Measurements from ENCODE around the gene KPNA6.
"Not testable (repeated sequence)": the region's sequence is repeated elsewhere in the genome, so short reads cannot be mapped to it uniquely, and the experiment has no call there.

KPNA6 gene

GRCh38 chr1:32137111-32137510, 29.3 kb downstream of the KPNA6 start:
- no peak overlapping the region for H2AFZ ChIP-seq (ENCODE audit: low read depth, low read length, severe bottlenecking)
- no peak overlapping the region for H3K4me2 ChIP-seq (ENCODE audit: low read depth, low read length, poor library complexity, severe bottlenecking)
- H3K4me3 ChIP-seq (ENCODE audit: insufficient read depth, low read length, poor library complexity, severe bottlenecking): no peak overlapping the region
- H3K27me3 ChIP-seq (ENCODE audit: low read length): no peaks in the 10 kb centered on the region
- no peaks in the 10 kb centered on the region for H3K9me2 ChIP-seq (replicated peaks; ENCODE audit: insufficient read depth, low read length)
- H3K79me2 ChIP-seq (ENCODE audit: insufficient read depth, low read length): peaks cover 79% of the 10 kb centered on the region
- no peak for TF ChIP-seq CTCF (IDR thresholded peaks at IDR 0.05; ENCODE audit: insufficient read depth, low read length, poor library complexity, severe bottlenecking)
- no peak for TF ChIP-seq EZH2phosphoT487 (conservative IDR thresholded peaks at IDR 0.05; ENCODE audit: low read length)
- no peak overlapping the region for H3K9ac ChIP-seq (ENCODE audit: low read length)
- H3F3A ChIP-seq (ENCODE audit: insufficient read depth): 0 out of 2 replicates have a peak, but pooled peaks cover 4% of the 10 kb centered on the region
- no peaks in the 10 kb centered on the region for H3K9me3 ChIP-seq (ENCODE audit: insufficient read depth, low read length)
- H3K36me3 ChIP-seq (ENCODE audit: low read length): no peaks in the 10 kb centered on the region
- no peak overlapping the region for H3K27ac ChIP-seq (ENCODE audit: low read depth, low read length)
- no peaks in the 10 kb centered on the region for H4K20me1 ChIP-seq (ENCODE audit: low read depth, low read length)

GRCh38 chr1:32138965-32139364, 31.1 kb downstream of the KPNA6 start:
- Histone ChIP-seq H3K4me2 (ENCODE audit: low read depth, low read length, poor library complexity, severe bottlenecking) (no peak overlapping the region), H3F3A (ENCODE audit: insufficient read depth) (0 out of 2 replicates have a peak, but pooled peaks cover 4% of the 10 kb centered on the region), H3K9ac (ENCODE audit: low read length) (no peak overlapping the region), H2AFZ (ENCODE audit: low read depth, low read length, severe bottlenecking) (no peak overlapping the region), H3K9me3 (ENCODE audit: insufficient read depth, low read length) (no peaks in the 10 kb centered on the region), H3K79me2 (ENCODE audit: insufficient read depth, low read length) (peaks cover 83% of the 10 kb centered on the region), H4K20me1 (ENCODE audit: low read depth, low read length) (0 out of 2 replicates have a peak, but pooled peaks cover 5% of the 10 kb centered on the region), H3K27ac (ENCODE audit: low read depth, low read length) (no peak overlapping the region), H3K9me2 (replicated peaks; ENCODE audit: insufficient read depth, low read length) (no peaks in the 10 kb centered on the region), H3K36me3 (ENCODE audit: low read length) (no peaks in the 10 kb centered on the region), H3K27me3 (ENCODE audit: low read length) (no peaks in the 10 kb centered on the region), H3K4me3 (ENCODE audit: insufficient read depth, low read length, poor library complexity, severe bottlenecking) (no peak overlapping the region)
- no peak for TF ChIP-seq CTCF (IDR thresholded peaks at IDR 0.05; ENCODE audit: insufficient read depth, low read length, poor library complexity, severe bottlenecking)
- no peak for TF ChIP-seq EZH2phosphoT487 (conservative IDR thresholded peaks at IDR 0.05; ENCODE audit: low read length)

DNA sequence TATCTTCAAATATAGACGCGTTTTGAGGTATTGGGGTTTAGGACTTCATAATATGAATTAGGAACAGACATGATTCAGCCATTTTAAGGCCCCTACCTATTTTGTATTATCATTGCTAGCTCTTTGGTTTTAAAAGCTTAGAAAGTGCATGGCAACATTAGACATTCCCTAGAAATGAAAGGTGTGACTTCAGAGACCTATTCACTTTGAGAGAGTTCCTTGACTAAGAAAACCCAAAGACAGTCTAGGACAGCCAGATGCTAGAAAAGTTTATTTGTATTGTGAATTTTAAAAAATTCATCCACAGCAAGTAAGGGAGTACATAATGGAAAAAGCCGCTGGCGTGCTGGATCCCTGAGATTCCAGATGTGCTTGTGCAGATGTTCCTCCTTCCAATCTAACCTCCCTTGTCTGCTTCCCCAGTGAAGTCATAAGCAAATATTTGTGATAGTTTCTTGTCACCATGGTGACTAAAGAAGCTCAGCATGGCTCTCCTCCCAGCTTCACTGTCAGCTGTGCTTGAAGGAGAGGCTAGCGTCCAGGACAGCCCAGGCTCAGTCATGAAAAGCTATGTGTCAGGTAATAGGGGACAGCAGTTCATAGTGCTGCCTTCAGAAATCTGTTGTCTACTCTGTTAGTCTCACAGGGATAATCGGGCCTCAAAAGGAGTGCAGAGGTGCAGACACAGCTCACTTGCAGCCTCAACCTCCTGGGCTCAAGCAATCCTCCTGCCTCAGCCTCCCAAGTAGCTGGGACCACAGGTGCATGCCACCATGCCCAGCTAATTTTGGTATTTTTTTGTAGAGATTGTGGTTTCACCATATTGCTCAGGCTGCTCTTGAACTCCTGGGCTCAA, 34.8 kb downstream of the KPNA6 start:
- Histone ChIP-seq H3K79me2 (ENCODE audit: insufficient read depth, low read length) (peaks cover 87% of the 10 kb centered on the region), H3K27me3 (ENCODE audit: low read length) (no peaks in the 10 kb centered on the region), H3K9me2 (replicated peaks; ENCODE audit: insufficient read depth, low read length) (no peaks in the 10 kb centered on the region), H4K20me1 (ENCODE audit: low read depth, low read length) (0 out of 2 replicates have a peak, but pooled peaks cover 5% of the 10 kb centered on the region), H3F3A (ENCODE audit: insufficient read depth) (peaks cover 4% of the 10 kb centered on the region; the same call in 1 of the 2 replicates), H3K4me2 (ENCODE audit: low read depth, low read length, poor library complexity, severe bottlenecking) (no peak overlapping the region), H3K9ac (ENCODE audit: low read length) (no peak overlapping the region), H2AFZ (ENCODE audit: low read depth, low read length, severe bottlenecking) (no peak overlapping the region), H3K9me3 (ENCODE audit: insufficient read depth, low read length) (no peaks in the 10 kb centered on the region), H3K36me3 (ENCODE audit: low read length) (no peaks in the 10 kb centered on the region), H3K27ac (ENCODE audit: low read depth, low read length) (no peak overlapping the region), H3K4me3 (ENCODE audit: insufficient read depth, low read length, poor library complexity, severe bottlenecking) (no peak overlapping the region)
- no peak for TF ChIP-seq EZH2phosphoT487 (conservative IDR thresholded peaks at IDR 0.05; ENCODE audit: low read length)
- TF ChIP-seq CTCF (IDR thresholded peaks at IDR 0.05; ENCODE audit: insufficient read depth, low read length, poor library complexity, severe bottlenecking): no peak

- H3K79me2 ChIP-seq (ENCODE audit: insufficient read depth, low read length): peaks cover 89% of the 10 kb centered on the region
- not testable (repeated sequence) for H3F3A ChIP-seq (ENCODE audit: insufficient read depth); H3K9me2 ChIP-seq (replicated peaks; ENCODE audit: insufficient read depth, low read length); H4K20me1 ChIP-seq (ENCODE audit: low read depth, low read length); H3K9me3 ChIP-seq (ENCODE audit: insufficient read depth, low read length); H3K4me2 ChIP-seq (ENCODE audit: low read depth, low read length, poor library complexity, severe bottlenecking); H3K36me3 ChIP-seq (ENCODE audit: low read length); H3K27ac ChIP-seq (ENCODE audit: low read depth, low read length); H2AFZ ChIP-seq (ENCODE audit: low read depth, low read length, severe bottlenecking); H3K9ac ChIP-seq (ENCODE audit: low read length); H3K4me3 ChIP-seq (ENCODE audit: insufficient read depth, low read length, poor library complexity, severe bottlenecking); H3K27me3 ChIP-seq (ENCODE audit: low read length)
Measured at GRCh38 chr1:32143302-32143695, 35.4 kb downstream of the KPNA6 start.

All from SU-DHL-6 (cell line).